Ammon's horn (tissue), 1 donor: ENCODE data around the gene MED25.
A peak's percentile ranks its signal among the peaks of the same experiment; 100 is the strongest.

Source experiments
- DNase-seq: peaks from one replicate; pipeline ENCODE4 v3.0.0-alpha.2; 2016; ENCODE audit warnings: low spot score

MED25 gene

GRCh38 chr19:49873834-49874233 lies 55.7 kb downstream of the MED25 start:
- DNase-seq = no peak

GRCh38 chr19:49874503-49875157 lies 56.5 kb downstream of the MED25 start:
- DNase-seq = no peak

GRCh38 chr19:49875177-49875576 lies 57.1 kb downstream of the MED25 start:
- no peak for DNase-seq

- peak; percentile 74 for DNase-seq
Observed at GRCh38 chr19:49875857-49876421, 57.9 kb downstream of the MED25 start.

- peak; percentile 99 for DNase-seq
Observed at GRCh38 chr19:49876422-49877019, 58.4 kb downstream of the MED25 start.

- peak; percentile 100 for DNase-seq
Observed at GRCh38 chr19:49877020-49877878, 59.2 kb downstream of the MED25 start, which contains the start of the genes AKT1S1 and TBC1D17. Gene AKT1S1 (minus strand): TSS chr19:49877355. CDS start chr19:49873295, 4,060 bp downstream. Gene TBC1D17 (plus strand): TSS chr19:49877702. CDS start chr19:49877724, 22 bp downstream.

GRCh38 chr19:49877879-49878743 lies 60.0 kb downstream of the MED25 start:
- DNase-seq = peak; percentile 98

GRCh38 chr19:49878744-49879070 lies 60.6 kb downstream of the MED25 start:
- DNase-seq = no peak

- no peak for DNase-seq
Observed at GRCh38 chr19:49879243-49879963, 61.3 kb downstream of the MED25 start.

- DNase-seq = no peak
Observed at GRCh38 chr19:49880162-49880869, 62.2 kb downstream of the MED25 start.

- no peak for DNase-seq
Observed at GRCh38 chr19:49881186-49881585, 63.1 kb downstream of the MED25 start.

- DNase-seq = no peak
Observed at GRCh38 chr19:49881672-49882394, 63.7 kb downstream of the MED25 start.

- DNase-seq = no peak
Observed at GRCh38 chr19:49882643-49883042, 64.6 kb downstream of the MED25 start.

- no peak for DNase-seq
Observed at GRCh38 chr19:49883094-49883493, 65.0 kb downstream of the MED25 start.

- no peak for DNase-seq
Observed at GRCh38 chr19:49884109-49884508, 66.0 kb downstream of the MED25 start.

GRCh38 chr19:49884760-49885159 lies 66.7 kb downstream of the MED25 start:
- DNase-seq = no peak
